NCI-H226 (cell line): ENCODE results near the gene SORCS3.

Experiments used
- DNase-seq: peaks from one replicate; pipeline ENCODE4 v3.0.0-alpha.2; 2015

SORCS3 gene

GRCh38 chr10:104873161-104873560 is 232.1 kb downstream of the SORCS3 start:
- no peak for DNase-seq

- no peak for DNase-seq
These were observed 234.5 kb downstream of the SORCS3 start for GRCh38 chr10:104875561-104875960.

GRCh38 chr10:104880624-104881398 is 239.7 kb downstream of the SORCS3 start:
- no peak for DNase-seq

DNA sequence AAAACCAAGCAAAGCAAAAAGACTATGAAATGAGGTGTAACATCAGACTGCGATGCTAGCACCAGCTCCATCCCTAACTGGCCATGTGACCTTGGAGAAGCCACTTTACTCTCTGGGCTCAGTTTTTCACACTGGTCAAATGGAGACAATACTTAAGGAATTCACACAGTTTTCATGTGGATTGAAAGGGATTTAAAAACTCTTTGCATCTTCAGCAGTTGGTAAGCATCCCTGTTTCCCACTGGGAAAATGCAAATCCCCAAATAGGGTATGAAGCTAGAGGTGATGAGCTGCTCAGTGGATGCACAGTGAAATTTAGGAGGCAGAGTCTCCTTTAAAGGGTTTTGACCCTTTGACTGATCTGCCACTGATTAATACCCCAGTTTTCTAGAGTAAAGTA is 240.7 kb downstream of the SORCS3 start:
- no peak for DNase-seq

DNA sequence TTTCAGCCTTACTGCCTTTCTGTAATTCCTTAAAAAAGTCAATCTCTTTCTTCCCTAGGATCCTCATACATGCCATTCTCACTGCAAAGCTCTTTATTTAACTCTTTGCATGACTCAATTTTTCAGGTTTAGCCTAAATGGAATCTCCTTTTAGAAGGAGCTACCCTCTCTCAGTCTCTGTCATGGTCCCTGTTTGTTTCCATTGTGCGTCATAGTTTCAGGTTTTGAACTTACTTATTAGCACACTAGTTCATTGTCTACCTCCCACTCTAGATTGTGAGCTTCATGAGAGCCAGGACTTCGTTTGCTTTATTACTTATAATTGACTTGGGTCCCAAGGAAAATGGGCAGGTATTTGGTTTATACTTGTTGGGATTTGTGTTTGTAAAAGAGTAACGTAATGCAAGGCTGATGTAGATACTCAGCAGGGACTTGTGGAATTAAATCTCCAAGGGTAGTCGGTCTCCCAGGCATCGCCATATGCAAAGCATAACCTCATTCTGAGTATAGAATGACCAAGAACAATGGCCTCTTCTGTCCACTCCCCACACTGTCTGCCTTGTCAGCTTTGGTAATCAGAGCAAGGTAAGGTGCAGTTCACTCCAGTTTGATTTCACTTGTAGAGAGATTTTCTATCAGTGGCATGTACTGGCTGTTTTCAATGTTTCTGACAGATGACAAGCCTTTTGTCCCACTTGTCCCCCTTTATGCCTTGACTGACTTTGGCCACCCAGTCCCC is 252.0 kb downstream of the SORCS3 start:
- DNase-seq, result no peak

- DNase-seq, result no peak
These were observed 252.6 kb downstream of the SORCS3 start for GRCh38 chr10:104893701-104894100.

DNA sequence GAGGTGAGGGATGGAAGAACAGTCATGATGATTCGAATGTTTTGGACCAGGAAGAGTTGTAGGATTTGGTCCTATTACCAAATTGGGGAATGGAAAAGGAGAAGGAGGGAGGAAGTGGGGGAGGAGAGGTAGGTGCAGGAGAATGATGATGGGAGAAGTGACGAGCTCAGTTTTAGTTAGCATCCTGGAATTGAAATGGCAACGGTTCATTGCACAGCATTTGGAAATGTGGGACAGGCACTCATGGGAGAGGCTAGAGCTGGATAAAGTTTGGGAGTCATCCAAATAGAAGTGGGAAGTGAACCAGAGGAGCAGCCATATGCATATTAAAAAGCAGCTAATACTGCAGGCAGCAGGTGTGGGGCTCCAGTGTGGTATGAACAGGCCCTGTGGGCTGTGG is 253.6 kb downstream of the SORCS3 start:
- no peak for DNase-seq

DNA sequence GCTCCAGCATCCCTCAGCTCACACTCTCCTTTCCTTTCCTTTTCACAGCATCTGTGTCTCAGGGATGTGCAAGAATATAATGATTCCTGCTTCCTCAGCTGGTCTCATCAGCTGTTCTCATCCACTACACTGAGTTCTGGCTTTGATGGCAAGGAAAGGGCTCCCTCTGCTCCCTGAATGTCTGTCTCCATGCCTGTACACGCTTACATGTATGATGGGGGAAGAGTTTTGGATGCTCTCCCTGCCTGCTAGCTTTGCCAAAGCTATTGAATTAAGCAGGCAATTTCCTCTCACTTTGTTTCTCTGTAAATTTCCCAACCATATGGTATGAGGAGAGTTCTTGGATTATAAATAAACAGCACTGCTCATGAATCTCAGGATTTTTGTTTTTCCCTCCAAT is 254.5 kb downstream of the SORCS3 start:
- DNase-seq, result no peak

GRCh38 chr10:104895981-104896380 is 254.9 kb downstream of the SORCS3 start:
- DNase-seq, result no peak

DNA sequence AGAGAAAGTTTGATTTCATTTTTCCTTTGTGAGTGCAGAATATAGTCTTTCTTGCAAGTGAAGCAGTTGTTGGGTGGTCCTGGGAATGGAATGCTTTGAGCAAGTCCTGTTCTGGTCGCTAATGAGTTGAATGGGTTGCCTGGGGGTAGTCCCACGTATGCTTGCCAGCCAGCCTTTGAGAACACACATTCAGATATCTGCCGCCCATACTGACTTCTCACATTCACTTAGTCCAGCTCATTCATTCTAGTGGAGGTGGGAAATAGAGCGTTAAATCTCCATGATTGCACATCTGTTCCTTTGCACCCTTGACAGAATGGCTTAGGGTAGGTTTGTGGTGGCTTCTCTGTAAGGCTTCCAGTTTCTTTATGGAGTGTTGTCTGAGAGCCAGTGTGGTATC is 256.6 kb downstream of the SORCS3 start:
- no peak for DNase-seq

DNA sequence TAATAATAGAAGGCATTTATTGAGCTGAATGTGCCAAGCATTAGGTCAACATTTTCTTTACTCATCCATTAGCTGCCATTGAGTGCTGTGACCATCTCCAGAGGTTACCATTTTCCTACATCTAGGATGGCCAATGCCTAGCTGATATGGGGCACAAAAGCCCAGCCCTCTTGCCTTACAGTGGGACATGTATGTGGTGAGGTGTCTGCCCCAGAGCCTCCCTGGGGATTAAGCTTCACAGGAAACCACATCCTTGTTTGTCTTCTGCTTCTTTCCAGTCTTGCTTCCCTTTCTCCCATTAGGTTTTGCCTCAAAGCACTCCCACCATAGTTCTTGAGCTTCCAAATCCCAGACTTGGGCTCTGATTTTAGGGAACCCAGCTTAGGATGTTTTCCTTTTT is 258.7 kb downstream of the SORCS3 start:
- DNase-seq, result no peak

GRCh38 chr10:104903433-104903832 is 262.3 kb downstream of the SORCS3 start:
- DNase-seq, result no peak

DNA sequence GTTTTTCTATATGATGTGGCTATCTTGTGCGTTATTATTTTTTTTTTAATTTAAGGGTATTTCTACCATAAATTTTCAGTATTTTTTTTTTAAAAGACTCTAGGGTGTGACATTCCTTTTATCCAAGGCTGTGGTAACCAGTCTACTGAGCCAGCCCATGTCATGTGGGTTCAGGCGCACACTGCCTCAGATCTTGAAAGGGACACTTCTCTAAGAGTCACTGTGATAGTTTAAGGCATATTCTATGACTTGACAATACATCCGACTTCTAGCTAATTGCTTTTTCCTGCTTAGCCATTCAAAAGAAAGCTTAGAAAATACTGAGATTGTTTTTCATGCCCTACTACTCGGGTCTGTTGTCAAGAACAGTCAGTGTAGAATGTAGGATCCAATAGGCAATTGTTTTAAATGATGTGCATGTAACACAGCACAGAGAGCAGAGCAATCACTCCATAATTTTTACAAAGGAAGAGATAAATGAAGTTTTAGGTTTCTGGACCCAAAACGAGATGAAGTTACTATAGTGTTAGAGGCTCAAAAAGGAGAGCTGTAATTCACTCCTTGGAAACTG is 263.7 kb downstream of the SORCS3 start:
- no peak for DNase-seq

DNA sequence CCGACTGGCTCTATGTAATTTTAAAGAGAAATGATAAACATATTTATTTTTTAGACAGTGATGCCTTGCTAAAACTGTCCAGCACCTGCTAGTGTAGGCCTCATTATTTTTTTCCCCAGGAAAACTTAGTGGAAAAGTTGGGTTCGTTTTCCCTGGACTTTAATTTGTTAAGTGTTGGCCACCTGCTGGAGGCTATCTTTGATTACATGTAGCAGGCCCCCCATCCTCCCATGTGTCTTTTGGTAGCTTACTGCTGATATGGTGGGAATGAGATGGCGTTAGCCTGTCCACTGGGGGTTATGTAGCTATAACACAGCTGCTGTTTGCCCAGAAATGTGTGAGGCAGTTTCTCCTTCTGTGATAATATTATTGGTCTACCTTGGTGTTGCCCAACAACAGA is 265.0 kb downstream of the SORCS3 start:
- no peak for DNase-seq

- no peak for DNase-seq
These were observed 266.4 kb downstream of the SORCS3 start for GRCh38 chr10:104907521-104907920.

DNA sequence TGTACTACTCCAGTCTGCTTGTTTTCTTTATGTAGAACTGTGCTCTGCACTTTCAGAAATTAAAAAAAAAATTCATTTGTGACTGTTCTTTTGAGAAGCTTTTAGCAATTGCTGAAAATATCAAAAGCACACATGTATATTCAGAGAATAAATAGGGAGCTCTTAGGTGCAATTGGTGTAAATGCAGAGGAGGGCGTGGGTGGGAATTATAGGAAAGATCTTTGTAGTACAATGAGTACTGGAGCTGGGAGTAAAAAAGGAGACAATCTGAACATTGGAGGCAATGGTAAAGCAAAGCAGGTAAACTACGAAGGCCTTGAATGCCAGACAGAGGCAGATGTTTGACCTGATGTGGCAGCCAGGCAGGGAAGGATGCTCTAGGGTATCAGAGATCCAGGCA is 267.5 kb downstream of the SORCS3 start:
- DNase-seq, result no peak

- DNase-seq, result no peak
These were observed 269.6 kb downstream of the SORCS3 start for GRCh38 chr10:104910712-104911111.

- DNase-seq, result no peak
These were observed 272.3 kb downstream of the SORCS3 start for GRCh38 chr10:104913390-104913789.

GRCh38 chr10:104920476-104920875 is 279.4 kb downstream of the SORCS3 start:
- DNase-seq, result no peak

GRCh38 chr10:104921763-104922162 is 280.7 kb downstream of the SORCS3 start:
- no peak for DNase-seq

GRCh38 chr10:104922810-104923209 is 281.7 kb downstream of the SORCS3 start:
- no peak for DNase-seq

DNA sequence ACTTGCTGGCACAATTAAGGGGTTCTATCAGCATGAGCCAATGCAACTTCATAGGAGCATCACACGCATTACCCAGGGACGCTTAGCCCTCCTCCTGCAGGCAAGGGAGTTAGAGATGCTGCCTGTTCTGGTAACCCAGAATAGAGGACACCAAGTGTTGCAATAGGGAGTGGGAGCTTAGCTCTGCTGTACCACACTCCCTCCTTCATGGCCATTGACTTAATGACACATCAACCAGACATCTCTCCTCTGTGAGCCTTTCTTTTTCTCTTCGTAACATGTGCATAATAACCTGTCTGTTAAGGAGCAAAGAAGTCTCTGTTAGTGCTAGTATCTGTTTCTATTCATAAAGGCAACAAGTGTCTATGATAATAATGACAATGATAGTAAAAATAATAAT is 282.4 kb downstream of the SORCS3 start:
- no peak for DNase-seq

DNA sequence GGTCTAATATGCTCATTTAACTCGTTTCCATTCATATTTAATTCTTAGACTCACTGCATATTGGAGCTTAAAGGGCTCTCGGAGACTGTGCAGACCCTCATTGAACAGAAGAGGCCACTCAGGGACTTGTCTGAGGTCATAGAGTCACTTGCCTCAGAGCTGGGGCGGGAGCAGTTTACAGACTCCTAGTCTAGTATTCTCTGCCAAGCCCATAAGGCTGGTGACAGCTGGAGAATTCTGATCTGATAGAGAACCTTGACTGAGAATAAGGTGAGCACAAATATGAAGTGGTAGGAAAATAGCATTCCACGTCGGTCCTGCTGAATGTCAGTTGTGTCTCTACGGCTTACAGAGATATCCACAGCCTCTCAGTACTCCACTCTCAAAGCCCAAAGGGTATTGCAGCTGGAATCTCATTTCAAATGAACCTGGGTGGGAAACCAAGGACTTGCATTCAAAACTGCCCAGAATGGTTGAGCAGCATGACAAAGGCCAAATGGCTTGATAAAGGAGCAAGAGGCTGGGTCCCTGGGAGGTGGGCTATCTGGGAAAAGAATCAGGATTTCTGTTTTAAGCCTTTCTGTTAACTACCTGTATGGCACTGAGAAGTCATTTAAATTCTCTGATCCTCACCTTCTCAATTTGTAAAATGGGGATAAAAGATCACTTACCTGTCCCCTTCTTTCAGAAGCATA is 283.2 kb downstream of the SORCS3 start:
- no peak for DNase-seq
